Sigmoid colon (tissue), 3 donors: ENCODE data around the gene NRG3.

Experiments used
- CTCF ChIP-seq, 4 experiments: fragments of 450-650 bp in 3 of 4; fragments of 200-600 bp in 1 of 4; IDR thresholded peaks; one replicate each; pipeline ENCODE4 v1.5.1; 2016 to 2019; ENCODE audit warnings: antibody characterized with exemption in 4 of 4, mild to moderate bottlenecking in 3 of 4, moderate library complexity in 2 of 4
- POLR2A ChIP-seq, 2 donors: fragments of 450-650 bp; IDR thresholded peaks; one replicate each; pipeline ENCODE4 v1.6.1; 2016; ENCODE audit warnings: antibody characterized with exemption in 2 of 2, mild to moderate bottlenecking in 2 of 2, moderate library complexity in 2 of 2

DNA sequence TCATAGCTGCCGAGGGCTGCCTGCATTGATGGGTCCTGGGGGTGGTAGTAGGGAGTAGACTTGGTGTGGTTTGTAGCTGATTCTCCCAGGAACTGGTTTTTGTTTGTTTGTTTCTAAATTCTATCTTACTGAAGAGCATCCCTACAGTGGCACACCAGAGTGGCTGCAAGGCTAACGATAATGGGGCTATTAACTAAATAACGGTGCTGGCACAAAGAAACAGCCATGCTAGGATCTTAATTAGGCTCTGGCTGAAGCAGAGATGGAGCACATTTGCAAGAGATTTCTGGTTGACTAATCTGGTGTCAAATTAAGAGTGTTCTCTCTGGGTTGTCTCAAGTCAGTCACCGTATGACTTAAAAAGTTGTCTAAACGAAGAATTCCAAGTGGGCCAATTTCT lies 590.0 kb downstream of the NRG3 start:
- TF ChIP-seq CTCF (IDR thresholded peaks at IDR 0.05) (no peak), POLR2A (IDR thresholded peaks at IDR 0.05) (no peak)
